Loucy (cell line): Measurements from ENCODE around the gene ARHGAP40.

Experiments
- H2AFZ ChIP-seq: fragments of 200-600 bp; sonication (generic); 2 replicates; pipeline ENCODE4 v1.6.0; 2016; ENCODE audit warnings: antibody characterized with exemption, mild to moderate bottlenecking, low read length, moderate library complexity
- H3F3A ChIP-seq: fragments of 200-600 bp; 2 replicates; pipeline ENCODE4 v1.6.0; 2016; ENCODE audit warnings: antibody characterized with exemption, low read depth, mild to moderate bottlenecking
- H3K27me3 ChIP-seq: fragments of 200-600 bp; sonication (generic); 2 replicates; pipeline ENCODE4 v1.6.1; 2014; ENCODE audit warnings: low read length, mild to moderate bottlenecking; ENCODE audit not compliant: insufficient read depth, poor library complexity, severe bottlenecking
- H3K36me3 ChIP-seq: fragments of 200-600 bp; sonication (generic); 2 replicates; pipeline ENCODE4 v1.6.1; 2016; ENCODE audit warnings: low read length; ENCODE audit not compliant: insufficient read depth
- H3K4me1 ChIP-seq: fragments of 200-600 bp; sonication (generic); 2 replicates; pipeline ENCODE4 v1.5.1; 2014; ENCODE audit warnings: low read length, mild to moderate bottlenecking; ENCODE audit not compliant: insufficient read depth, poor library complexity, severe bottlenecking
- H3K4me2 ChIP-seq: fragments of 200-600 bp; sonication (generic); 2 replicates; pipeline ENCODE4 v1.6.0; 2014; ENCODE audit warnings: antibody characterized with exemption, low read length, low read depth, mild to moderate bottlenecking; ENCODE audit not compliant: poor library complexity, severe bottlenecking
- H3K4me3 ChIP-seq: fragments of 200-600 bp; sonication (generic); 2 replicates; pipeline ENCODE4 v1.5.1; 2014; ENCODE audit warnings: low read length, mild to moderate bottlenecking, mixed read lengths; ENCODE audit not compliant: poor library complexity, severe bottlenecking
- H3K79me2 ChIP-seq: fragments of 200-600 bp; sonication (generic); 2 replicates; pipeline ENCODE4 v1.6.1; 2014; ENCODE audit warnings: low read length; ENCODE audit not compliant: insufficient read depth
- H3K9ac ChIP-seq: fragments of 200-600 bp; sonication (generic); 2 replicates; pipeline ENCODE4 v1.6.0; 2014; ENCODE audit warnings: mild to moderate bottlenecking, low read depth, low read length, moderate library complexity; ENCODE audit not compliant: poor library complexity, severe bottlenecking
- H3K9me2 ChIP-seq: fragments of 200-600 bp; sonication (generic); replicated peaks from 2 replicates; pipeline ENCODE4 v1.6.1; 2016; ENCODE audit warnings: low read depth, low read length, mixed read lengths
- H3K9me3 ChIP-seq: fragments of 200-600 bp; sonication (generic); 2 replicates; pipeline ENCODE4 v1.6.1; 2014; ENCODE audit warnings: mild to moderate bottlenecking, antibody characterized with exemption, low read length, low read depth; ENCODE audit not compliant: insufficient read depth
- H4K20me1 ChIP-seq: fragments of 200-600 bp; sonication (generic); 2 replicates; pipeline ENCODE4 v1.6.0; 2014; ENCODE audit warnings: antibody characterized with exemption, low read length, mild to moderate bottlenecking; ENCODE audit not compliant: insufficient read depth, poor library complexity, severe bottlenecking
- CTCF ChIP-seq: fragments of 200-600 bp; sonication (generic); conservative IDR thresholded peaks from 2 replicates; pipeline ENCODE4 v1.5.1; 2014; ENCODE audit warnings: mild to moderate bottlenecking, antibody characterized with exemption, low read length
- EZH2phosphoT487 ChIP-seq: fragments of 200-600 bp; IDR thresholded peaks from 2 replicates; pipeline ENCODE4 v1.6.1; 2018; ENCODE audit warnings: antibody characterized with exemption, mild to moderate bottlenecking, moderate library complexity, borderline replicate concordance

Gene ARHGAP40

GRCh38 chr20:38674765-38675133 lies 73.1 kb downstream of the ARHGAP40 start:
- Histone ChIP-seq H4K20me1 (no peaks in the 10 kb centered on the region), H3K9ac (no peak overlapping the region), H3K27me3 (no peaks in the 10 kb centered on the region), H2AFZ (no peak overlapping the region), H3K4me1 (no peaks in the 10 kb centered on the region), H3K9me2 (no peaks in the 10 kb centered on the region), H3K36me3 (no peaks in the 10 kb centered on the region), H3K9me3 (no peaks in the 10 kb centered on the region), H3K4me3 (no peak overlapping the region), H3K4me2 (no peak overlapping the region), H3F3A (no peaks in the 10 kb centered on the region), H3K79me2 (no peaks in the 10 kb centered on the region)
- TF ChIP-seq EZH2phosphoT487 (no peak), CTCF (no peak)

DNA sequence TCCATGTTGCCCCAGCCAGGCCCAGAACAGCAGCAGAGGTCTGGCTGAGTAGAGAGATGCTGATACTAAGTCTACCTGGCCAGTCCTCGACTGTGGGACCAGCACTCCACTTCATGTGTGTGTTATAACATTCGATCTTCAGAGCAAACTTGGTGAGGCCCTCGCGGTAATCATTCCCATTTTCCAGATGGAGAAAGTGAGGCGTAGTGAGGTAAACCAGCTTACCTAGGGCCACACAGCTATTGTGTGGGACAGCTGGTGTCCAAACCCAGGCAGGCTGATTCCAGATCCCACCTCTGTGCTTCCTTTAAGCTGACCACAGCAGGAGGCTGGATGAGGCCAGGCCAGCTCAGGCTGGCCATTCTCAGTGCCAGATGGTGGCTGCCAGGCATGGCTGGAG lies 75.0 kb downstream of the ARHGAP40 start:
- H3K9me3 ChIP-seq, result no peaks in the 10 kb centered on the region
- no peaks in the 10 kb centered on the region for H3K27me3 ChIP-seq
- no peak overlapping the region for H3K9ac ChIP-seq
- H3K4me3 ChIP-seq, result no peak overlapping the region
- no peaks in the 10 kb centered on the region for H3K9me2 ChIP-seq
- no peaks in the 10 kb centered on the region for H3K36me3 ChIP-seq
- H3F3A ChIP-seq, result no peaks in the 10 kb centered on the region
- H3K4me1 ChIP-seq, result no peaks in the 10 kb centered on the region
- no peaks in the 10 kb centered on the region for H4K20me1 ChIP-seq
- no peak overlapping the region for H2AFZ ChIP-seq
- H3K79me2 ChIP-seq, result no peaks in the 10 kb centered on the region
- TF ChIP-seq EZH2phosphoT487 (no peak), CTCF (no peak)
- no peak overlapping the region for H3K4me2 ChIP-seq

- Histone ChIP-seq H3K36me3 (no peaks in the 10 kb centered on the region), H4K20me1 (no peaks in the 10 kb centered on the region), H3K9me2 (no peaks in the 10 kb centered on the region), H3K27me3 (no peaks in the 10 kb centered on the region), H3F3A (no peaks in the 10 kb centered on the region), H3K9ac (no peak overlapping the region), H3K9me3 (no peaks in the 10 kb centered on the region), H3K4me1 (no peaks in the 10 kb centered on the region), H3K79me2 (no peaks in the 10 kb centered on the region), H2AFZ (no peak overlapping the region), H3K4me3 (no peak overlapping the region), H3K4me2 (no peak overlapping the region)
- no peak for TF ChIP-seq CTCF
- no peak for TF ChIP-seq EZH2phosphoT487
Observed at GRCh38 chr20:38680500-38681306, 79.1 kb downstream of the ARHGAP40 start.
